Measurements from ENCODE around the gene LCP1. TPM values are rescaled to one million over a fixed set of nuclear protein-coding genes. Genes with fewer than 3 reads are reported as not detected.
"Not testable (repeated sequence)": the region's sequence is repeated elsewhere in the genome, so short reads cannot be mapped to it uniquely, and the experiment has no call there.

LCP1 gene
- 10 to 100 TPM; 14.1 to 35.5 (median 24.7) TPM for polyA plus RNA-seq
- long read RNA-seq, donor 1, result 0 reads
- long read RNA-seq, donor 2, transcript LCP1-201 (16 exons, 3,787 nt), result major isoform, 5 of 5 reads
- long read RNA-seq, donor 2, partial matches to known transcripts, result 0 of 5 reads
- long read RNA-seq, donor 2, other reads (novel, unspliced or antisense), result 0 of 5 reads
- long read RNA-seq, donor 3, partial matches to known transcripts, result 0 of 4 reads
- long read RNA-seq, donor 3, other reads (novel, unspliced or antisense), result 0 of 4 reads
- long read RNA-seq, donor 4, result 0 reads
- long read RNA-seq, donor 5, partial matches to known transcripts, result 0 of 1 reads
- long read RNA-seq, donor 5, other reads (novel, unspliced or antisense), result 0 of 1 reads
- long read RNA-seq, donor 6, transcript LCP1-201 (16 exons, 3,787 nt), result major isoform, 5 of 13 reads
- long read RNA-seq, donor 6, partial matches to known transcripts, result 8 of 13 reads
- long read RNA-seq, donor 6, other reads (novel, unspliced or antisense), result 0 of 13 reads
- long read RNA-seq, donor 7, result 0 reads
- long read RNA-seq, donor 8, result 0 reads
- long read RNA-seq, donor 9, partial matches to known transcripts, result 0 of 2 reads
- long read RNA-seq, donor 9, other reads (novel, unspliced or antisense), result 0 of 2 reads
- long read RNA-seq, donor 10, transcript LCP1-201 (16 exons, 3,787 nt), result major isoform, 11 of 11 reads
- long read RNA-seq, donor 10, partial matches to known transcripts, result 0 of 11 reads
- long read RNA-seq, donor 10, other reads (novel, unspliced or antisense), result 0 of 11 reads

GRCh38 chr13:46181840-46182490 lies at the start of gene LCP1:
TSS of gene LCP1 (minus strand) at chr13:46182177. CDS start at chr13:46159662, 22,515 bp downstream.
- peak within 1 kb of the TSS in 2 of 3 donors; percentile 34 to 47 for H3K4me3 ChIP-seq (ENCODE audit: low read depth in 1 of 3, low read length in 3 of 3)
- DNase-seq (peak; percentile 13 to 75), FAIRE-seq (no peak)
- H3K4me1 ChIP-seq (ENCODE audit: control insufficient read depth in 3 of 3, insufficient read depth in 2 of 3, low read depth in 1 of 3, low read length in 2 of 3), result no peaks in the 10 kb centered on the region
- H3K9me3 ChIP-seq (ENCODE audit: control insufficient read depth in 2 of 2, insufficient read depth in 1 of 2, low read depth in 1 of 2, low read length in 1 of 2), result no peaks in the 10 kb centered on the region
- no peaks in the 10 kb centered on the region for H3K36me3 ChIP-seq (ENCODE audit: control insufficient read depth in 3 of 3, insufficient read depth in 2 of 3, low read depth in 1 of 3, low read length in 3 of 3)
- H3K27me3 ChIP-seq (ENCODE audit: control insufficient read depth in 3 of 3, insufficient read depth in 3 of 3, low read length in 3 of 3), result no peaks in the 10 kb centered on the region
- 61 to 76% (median 70%) methylated on average over 8 of the region's 8 CpGs for WGBS, 3 donors
- peak within 1 kb of the TSS in 2 of 3 donors; percentile 65 to 95 for H3K27ac ChIP-seq (ENCODE audit: low read depth in 1 of 3, low read length in 2 of 3)

GRCh38 chr13:46229251-46229650 lies 47.3 kb upstream of the LCP1 start:
- no peak overlapping the region for H3K27ac ChIP-seq (ENCODE audit: low read depth in 1 of 3, low read length in 2 of 3)
- 81 to 96% (median 91%) methylated on average over 2 of the region's 2 CpGs for WGBS, 3 donors
- H3K4me1 ChIP-seq (ENCODE audit: control insufficient read depth in 3 of 3, insufficient read depth in 2 of 3, low read depth in 1 of 3, low read length in 2 of 3), result no peaks in the 10 kb centered on the region
- no peaks in the 10 kb centered on the region for H3K27me3 ChIP-seq (ENCODE audit: control insufficient read depth in 3 of 3, insufficient read depth in 3 of 3, low read length in 3 of 3)
- FAIRE-seq (no peak), DNase-seq (no peak)
- peaks cover 0 to 11% of the 10 kb centered on the region in 2 donors for H3K9me3 ChIP-seq (ENCODE audit: control insufficient read depth in 2 of 2, insufficient read depth in 1 of 2, low read depth in 1 of 2, low read length in 1 of 2)
- H3K4me3 ChIP-seq (ENCODE audit: low read depth in 1 of 3, low read length in 3 of 3), result no peak overlapping the region
- H3K36me3 ChIP-seq (ENCODE audit: control insufficient read depth in 3 of 3, insufficient read depth in 2 of 3, low read depth in 1 of 3, low read length in 3 of 3), result no peaks in the 10 kb centered on the region

GRCh38 chr13:46220234-46220633 lies 38.3 kb upstream of the LCP1 start:
- not testable (repeated sequence) for FAIRE-seq; H3K27ac ChIP-seq (ENCODE audit: low read depth in 1 of 3, low read length in 2 of 3); H3K9me3 ChIP-seq (ENCODE audit: control insufficient read depth in 2 of 2, insufficient read depth in 1 of 2, low read depth in 1 of 2, low read length in 1 of 2); H3K4me3 ChIP-seq (ENCODE audit: low read depth in 1 of 3, low read length in 3 of 3); H3K27me3 ChIP-seq (ENCODE audit: control insufficient read depth in 3 of 3, insufficient read depth in 3 of 3, low read length in 3 of 3); H3K36me3 ChIP-seq (ENCODE audit: control insufficient read depth in 3 of 3, insufficient read depth in 2 of 3, low read depth in 1 of 3, low read length in 3 of 3); H3K4me1 ChIP-seq (ENCODE audit: control insufficient read depth in 3 of 3, insufficient read depth in 2 of 3, low read depth in 1 of 3, low read length in 2 of 3)
- 0 to 9% (median 5%) methylated on average over 2 of the region's 2 CpGs for WGBS, 3 donors
- DNase-seq, result peak; percentile 9 to 39

GRCh38 chr13:46214741-46215140 lies 32.8 kb upstream of the LCP1 start:
- H3K9me3 ChIP-seq (ENCODE audit: control insufficient read depth in 2 of 2, insufficient read depth in 1 of 2, low read depth in 1 of 2, low read length in 1 of 2); DNase-seq; FAIRE-seq; H3K36me3 ChIP-seq (ENCODE audit: control insufficient read depth in 3 of 3, insufficient read depth in 2 of 3, low read depth in 1 of 3, low read length in 3 of 3); H3K27ac ChIP-seq (ENCODE audit: low read depth in 1 of 3, low read length in 2 of 3); H3K4me1 ChIP-seq (ENCODE audit: control insufficient read depth in 3 of 3, insufficient read depth in 2 of 3, low read depth in 1 of 3, low read length in 2 of 3); H3K4me3 ChIP-seq (ENCODE audit: low read depth in 1 of 3, low read length in 3 of 3): not testable (repeated sequence)
- WGBS, 3 donors, result 56 to 82% (median 80%) methylated on average over 1 of the region's 1 CpG
- peaks cover 0 to 15% (median 3%) of the 10 kb centered on the region in 3 donors for H3K27me3 ChIP-seq (ENCODE audit: control insufficient read depth in 3 of 3, insufficient read depth in 3 of 3, low read length in 3 of 3)

- DNase-seq (no peak), FAIRE-seq (no peak)
- WGBS, 3 donors, result 80 to 88% (median 87%) methylated on average over 3 of the region's 3 CpGs
- peaks cover 0 to 16% (median 3%) of the 10 kb centered on the region in 3 donors for H3K27me3 ChIP-seq (ENCODE audit: control insufficient read depth in 3 of 3, insufficient read depth in 3 of 3, low read length in 3 of 3)
- no peaks in the 10 kb centered on the region for H3K4me1 ChIP-seq (ENCODE audit: control insufficient read depth in 3 of 3, insufficient read depth in 2 of 3, low read depth in 1 of 3, low read length in 2 of 3)
- H3K4me3 ChIP-seq (ENCODE audit: low read depth in 1 of 3, low read length in 3 of 3), result no peak overlapping the region
- no peak overlapping the region for H3K27ac ChIP-seq (ENCODE audit: low read depth in 1 of 3, low read length in 2 of 3)
- H3K9me3 ChIP-seq (ENCODE audit: control insufficient read depth in 2 of 2, insufficient read depth in 1 of 2, low read depth in 1 of 2, low read length in 1 of 2), result no peaks in the 10 kb centered on the region
- no peaks in the 10 kb centered on the region for H3K36me3 ChIP-seq (ENCODE audit: control insufficient read depth in 3 of 3, insufficient read depth in 2 of 3, low read depth in 1 of 3, low read length in 3 of 3)
Observed at GRCh38 chr13:46213242-46213641, 31.3 kb upstream of the LCP1 start.

GRCh38 chr13:46211483-46212351 lies 29.7 kb upstream of the LCP1 start, which contains the start of gene LRRC63:
TSS of gene LRRC63 (plus strand) at chr13:46211928. CDS start at chr13:46213035, 1,107 bp downstream.
- Histone ChIP-seq H3K36me3 (ENCODE audit: control insufficient read depth in 3 of 3, insufficient read depth in 2 of 3, low read depth in 1 of 3, low read length in 3 of 3) (no peaks in the 10 kb centered on the region), H3K27ac (ENCODE audit: low read depth in 1 of 3, low read length in 2 of 3) (peak within 1 kb of the TSS in 1 of 3 donors; percentile 18), H3K9me3 (ENCODE audit: control insufficient read depth in 2 of 2, insufficient read depth in 1 of 2, low read depth in 1 of 2, low read length in 1 of 2) (no peaks in the 10 kb centered on the region), H3K27me3 (ENCODE audit: control insufficient read depth in 3 of 3, insufficient read depth in 3 of 3, low read length in 3 of 3) (peaks cover 0 to 19% (median 3%) of the 10 kb centered on the region in 3 donors), H3K4me1 (ENCODE audit: control insufficient read depth in 3 of 3, insufficient read depth in 2 of 3, low read depth in 1 of 3, low read length in 2 of 3) (no peaks in the 10 kb centered on the region), H3K4me3 (ENCODE audit: low read depth in 1 of 3, low read length in 3 of 3) (peak within 1 kb of the TSS; percentile 27 to 42 (median 31))
- WGBS, 3 donors, result 2% methylated on average over 53 of the region's 53 CpGs
- FAIRE-seq, result no peak
- DNase-seq, result peak; percentile 55 to 56

- 6 to 12% (median 9%) methylated on average over 9 of the region's 9 CpGs for WGBS, 3 donors
Observed at GRCh38 chr13:46211116-46211482, 29.1 kb upstream of the LCP1 start.

More at GRCh38 chr13:46211116-46211482, 29.1 kb upstream of the LCP1 start:
- Histone ChIP-seq H3K27ac (ENCODE audit: low read depth in 1 of 3, low read length in 2 of 3) (peak overlapping the region in 1 of 3 donors; percentile 18), H3K36me3 (ENCODE audit: control insufficient read depth in 3 of 3, insufficient read depth in 2 of 3, low read depth in 1 of 3, low read length in 3 of 3) (no peaks in the 10 kb centered on the region), H3K9me3 (ENCODE audit: control insufficient read depth in 2 of 2, insufficient read depth in 1 of 2, low read depth in 1 of 2, low read length in 1 of 2) (no peaks in the 10 kb centered on the region), H3K4me3 (ENCODE audit: low read depth in 1 of 3, low read length in 3 of 3) (peak overlapping the region; percentile 27 to 42 (median 31)), H3K4me1 (ENCODE audit: control insufficient read depth in 3 of 3, insufficient read depth in 2 of 3, low read depth in 1 of 3, low read length in 2 of 3) (no peaks in the 10 kb centered on the region), H3K27me3 (ENCODE audit: control insufficient read depth in 3 of 3, insufficient read depth in 3 of 3, low read length in 3 of 3) (peaks cover 0 to 19% (median 3%) of the 10 kb centered on the region in 3 donors)
- FAIRE-seq, result no peak
- DNase-seq, result peak; percentile 17
